WERI-Rb-1 (cell line): Measurements from ENCODE around the gene DHRS1.
"Not testable (repeated sequence)": the region's sequence is repeated elsewhere in the genome, so short reads cannot be mapped to it uniquely, and the experiment has no call there.

ENCODE experiments used
- DNase-seq: peaks from one replicate; pipeline ENCODE4 v3.0.0-alpha.2; 2020
- H3K27ac ChIP-seq: fragments of 250-450 bp; sonication (Bioruptor Pico); 2 replicates; pipeline ENCODE4 v1.5.1; 2020; ENCODE audit warnings: mild to moderate bottlenecking, moderate library complexity
- H3K27me3 ChIP-seq: fragments of 250-450 bp; sonication (Bioruptor Pico); 2 replicates; pipeline ENCODE4 v1.5.1; 2021; ENCODE audit warnings: mild to moderate bottlenecking, low read depth, moderate library complexity; ENCODE audit not compliant: insufficient read depth, severe bottlenecking
- H3K36me3 ChIP-seq: fragments of 250-450 bp; sonication (Bioruptor Pico); 2 replicates; pipeline ENCODE4 v1.5.1; 2020; ENCODE audit warnings: mild to moderate bottlenecking, moderate library complexity
- H3K4me3 ChIP-seq: 2 replicates; pipeline ENCODE4 v1.5.1; 2011; ENCODE audit warnings: low read depth, mild to moderate bottlenecking, control low read depth, low read length
- H3K9me3 ChIP-seq: fragments of 250-450 bp; sonication (Bioruptor Pico); 2 replicates; pipeline ENCODE4 v1.5.1; 2021; ENCODE audit warnings: mild to moderate bottlenecking, moderate library complexity; ENCODE audit not compliant: severe bottlenecking
- CTCF ChIP-seq: IDR thresholded peaks from 2 replicates; pipeline ENCODE4 v1.5.1; 2011; ENCODE audit warnings: low read depth, mild to moderate bottlenecking, control low read depth, inconsistent platforms, low read length

The DHRS1 gene

GRCh38 chr14:24246765-24247212 lies 52.8 kb downstream of the DHRS1 start:
- H3K27ac ChIP-seq = no peak overlapping the region
- H3K9me3 ChIP-seq = no peaks in the 10 kb centered on the region

GRCh38 chr14:24245350-24245749 lies 54.2 kb downstream of the DHRS1 start:
- H3K4me3 ChIP-seq, H3K9me3 ChIP-seq, H3K27ac ChIP-seq, H3K36me3 ChIP-seq, H3K27me3 ChIP-seq, DNase-seq: not testable (repeated sequence)

More at GRCh38 chr14:24246765-24247212, 52.8 kb downstream of the DHRS1 start:
- no peaks in the 10 kb centered on the region for H3K27me3 ChIP-seq
- DNase-seq = no peak
- no peak overlapping the region for H3K4me3 ChIP-seq
- TF ChIP-seq CTCF = no peak
- H3K36me3 ChIP-seq = no peaks in the 10 kb centered on the region

GRCh38 chr14:24243336-24243836 lies 56.2 kb downstream of the DHRS1 start:
- Histone ChIP-seq H3K4me3 (peak overlapping the region; percentile 73), H3K27ac (peak overlapping the region; percentile 97), H3K36me3 (peaks cover 29% of the 10 kb centered on the region), H3K9me3 (no peaks in the 10 kb centered on the region), H3K27me3 (no peaks in the 10 kb centered on the region)
- no peak for TF ChIP-seq CTCF
- peak; percentile 53 for DNase-seq

- peak; percentile 54 for TF ChIP-seq CTCF
- H3K4me3 ChIP-seq = peak overlapping the region; percentile 73
Measured at GRCh38 chr14:24241829-24242443, 57.6 kb downstream of the DHRS1 start.

More at GRCh38 chr14:24241829-24242443, 57.6 kb downstream of the DHRS1 start:
- H3K9me3 ChIP-seq = no peaks in the 10 kb centered on the region
- peak overlapping the region; percentile 97 for H3K27ac ChIP-seq
- DNase-seq = peak; percentile 93
- H3K36me3 ChIP-seq = peaks cover 44% of the 10 kb centered on the region
- no peaks in the 10 kb centered on the region for H3K27me3 ChIP-seq
